Colonic mucosa (tissue), 4 donors: Measurements from ENCODE around the gene RNF11. TPM values are rescaled to one million over a fixed set of nuclear protein-coding genes. Genes with fewer than 3 reads are reported as not detected.

Experiments
- DNase-seq: peaks from one replicate; pipeline ENCODE4 v3.0.0-alpha.2; 2020
- H3K27ac ChIP-seq: fragments of 200-600 bp; one replicate; pipeline ENCODE4 v1.8.0; 2021
- H3K27me3 ChIP-seq: fragments of 200-600 bp; one replicate; pipeline ENCODE4 v1.8.0; 2021
- H3K36me3 ChIP-seq: fragments of 200-600 bp; one replicate; pipeline ENCODE4 v1.8.0; 2021
- H3K4me1 ChIP-seq: fragments of 200-600 bp; one replicate; pipeline ENCODE4 v1.8.0; 2021; ENCODE audit warnings: mild to moderate bottlenecking
- H3K4me3 ChIP-seq: fragments of 200-600 bp; one replicate; pipeline ENCODE4 v1.8.0; 2021
- H3K9ac ChIP-seq, 2 donors: one replicate each; pipeline ENCODE4 v1.7.0; 2013; ENCODE audit warnings: control low read depth in 2 of 2, low read depth in 2 of 2, low read length in 2 of 2
- H3K9me3 ChIP-seq: fragments of 200-600 bp; one replicate; pipeline ENCODE4 v1.8.0; 2021
- intact Hi-C: fragments of 100-400 bp; cut with DNase I; formaldehyde crosslinking; loops from one replicate; pipeline ENCODE4 v1.14.1; 2022
- total RNA-seq, 2 donors: library from RNA; stranded (reverse); fragmentation: NEBNext Ultra II Directional in 1 of 2; extraction: Animal tissue kit (Norgen Biotek cat#: 25700) in 1 of 2; gene quantifications; one replicate each; pipeline ENCODE4 v1.2.1, GENCODE V29; 2021
- TF ChIP-seq, protein P1 (sequence below): fragments of 200-600 bp; IDR thresholded peaks from one replicate; pipeline ENCODE4 v1.8.0; 2022; ENCODE audit warnings: antibody characterized with exemption, mild to moderate bottlenecking
- donor health status: healthy.
- donor health status: DM: no; HTN: no; CAD: no.
- donor health status: DM: no; HTN: no; CAD: no.

Gene RNF11
- total RNA-seq, 2 donors from 2014 or later, result 46.8 to 104 TPM

DNA sequence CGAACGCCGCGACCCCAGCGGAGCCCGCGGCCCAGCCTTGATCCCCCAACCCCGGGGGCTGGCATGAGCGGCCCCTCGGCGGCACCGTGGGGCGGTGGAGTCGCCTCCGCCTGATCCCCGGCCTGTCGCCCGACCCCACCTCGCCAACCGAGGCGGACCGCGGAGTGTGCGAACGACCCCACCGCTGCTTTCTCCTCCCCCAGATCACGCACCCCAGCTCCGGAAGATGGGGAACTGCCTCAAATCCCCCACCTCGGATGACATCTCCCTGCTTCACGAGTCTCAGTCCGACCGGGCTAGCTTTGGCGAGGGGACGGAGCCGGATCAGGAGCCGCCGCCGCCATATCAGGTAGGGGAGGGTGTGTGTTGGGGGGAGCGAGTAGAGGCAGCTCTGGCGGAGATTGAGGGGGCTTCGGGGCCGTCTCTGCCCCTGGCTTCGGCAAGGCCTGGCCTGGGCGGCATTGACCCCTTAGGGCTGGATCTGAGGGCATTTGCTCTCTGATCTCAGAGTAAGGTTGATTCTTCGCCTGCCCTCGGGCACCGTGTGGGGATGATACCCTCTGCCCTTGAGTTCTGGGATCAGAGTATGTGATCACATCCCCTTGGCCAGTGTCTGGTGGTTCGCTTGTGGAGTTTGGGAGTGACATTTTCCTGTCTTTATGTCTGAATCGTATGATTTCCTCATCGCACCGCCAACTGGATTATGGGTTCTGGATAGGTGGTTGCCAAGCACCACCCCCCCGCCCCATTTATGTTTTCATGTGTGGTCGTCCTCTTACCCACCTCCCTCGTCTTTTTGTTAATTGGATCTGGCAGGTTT is 668 bp downstream of the RNF11 start:
- H3K9me3 ChIP-seq, result no peaks in the 10 kb centered on the region
- no peaks in the 10 kb centered on the region for H3K36me3 ChIP-seq
- H3K27me3 ChIP-seq, result no peaks in the 10 kb centered on the region
- H3K27ac ChIP-seq, result peak overlapping the region; percentile 88
- TF ChIP-seq, protein P1, sequence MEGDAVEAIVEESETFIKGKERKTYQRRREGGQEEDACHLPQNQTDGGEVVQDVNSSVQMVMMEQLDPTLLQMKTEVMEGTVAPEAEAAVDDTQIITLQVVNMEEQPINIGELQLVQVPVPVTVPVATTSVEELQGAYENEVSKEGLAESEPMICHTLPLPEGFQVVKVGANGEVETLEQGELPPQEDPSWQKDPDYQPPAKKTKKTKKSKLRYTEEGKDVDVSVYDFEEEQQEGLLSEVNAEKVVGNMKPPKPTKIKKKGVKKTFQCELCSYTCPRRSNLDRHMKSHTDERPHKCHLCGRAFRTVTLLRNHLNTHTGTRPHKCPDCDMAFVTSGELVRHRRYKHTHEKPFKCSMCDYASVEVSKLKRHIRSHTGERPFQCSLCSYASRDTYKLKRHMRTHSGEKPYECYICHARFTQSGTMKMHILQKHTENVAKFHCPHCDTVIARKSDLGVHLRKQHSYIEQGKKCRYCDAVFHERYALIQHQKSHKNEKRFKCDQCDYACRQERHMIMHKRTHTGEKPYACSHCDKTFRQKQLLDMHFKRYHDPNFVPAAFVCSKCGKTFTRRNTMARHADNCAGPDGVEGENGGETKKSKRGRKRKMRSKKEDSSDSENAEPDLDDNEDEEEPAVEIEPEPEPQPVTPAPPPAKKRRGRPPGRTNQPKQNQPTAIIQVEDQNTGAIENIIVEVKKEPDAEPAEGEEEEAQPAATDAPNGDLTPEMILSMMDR, result no peak
- H3K4me3 ChIP-seq, result peak overlapping the region; percentile 68
- intact Hi-C loops, result no loop called here
- peak overlapping the region; percentile 100 for H3K9ac ChIP-seq
- DNase-seq, result peak; percentile 66
- peaks cover 29% of the 10 kb centered on the region for H3K4me1 ChIP-seq

DNA sequence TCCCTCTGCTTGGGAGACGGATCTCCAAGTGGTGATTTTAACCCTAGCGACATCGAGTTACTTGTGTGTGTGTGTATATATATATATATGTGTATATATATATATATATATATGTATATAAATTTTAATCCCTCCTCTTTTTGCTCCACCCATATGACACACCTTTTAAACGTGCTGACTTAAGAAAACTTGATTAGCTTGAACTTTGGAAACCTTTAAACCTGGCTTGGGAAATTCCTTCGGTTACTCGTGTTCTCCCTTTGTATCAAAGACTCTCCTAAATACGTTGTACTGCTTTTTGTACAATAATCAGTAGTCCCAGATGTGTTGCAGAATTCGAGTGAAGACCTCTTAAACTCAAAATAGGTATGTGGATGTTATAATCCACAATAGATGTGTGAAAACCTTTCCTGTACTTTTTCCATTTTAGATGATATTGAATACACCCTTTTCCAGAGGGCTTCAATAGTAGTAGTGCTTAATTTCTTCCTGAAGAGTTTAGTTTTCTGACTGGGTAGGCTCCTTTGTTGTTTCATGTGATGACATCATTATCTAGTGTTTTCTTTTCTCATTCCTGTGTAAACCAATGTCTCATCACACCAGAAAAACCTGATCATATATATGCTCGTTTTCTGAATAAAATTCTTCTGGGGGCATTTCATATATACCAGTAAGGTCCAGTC is 1.4 kb downstream of the RNF11 start:
- Histone ChIP-seq H3K27ac (peak overlapping the region; percentile 88), H3K4me1 (peaks cover 29% of the 10 kb centered on the region), H3K4me3 (peak overlapping the region; percentile 68), H3K36me3 (no peaks in the 10 kb centered on the region), H3K9me3 (no peaks in the 10 kb centered on the region), H3K9ac (peak overlapping the region; percentile 100), H3K27me3 (no peaks in the 10 kb centered on the region)
- DNase-seq, result no peak
- intact Hi-C loops, result no loop called here
- TF ChIP-seq, protein P1, result no peak

DNA sequence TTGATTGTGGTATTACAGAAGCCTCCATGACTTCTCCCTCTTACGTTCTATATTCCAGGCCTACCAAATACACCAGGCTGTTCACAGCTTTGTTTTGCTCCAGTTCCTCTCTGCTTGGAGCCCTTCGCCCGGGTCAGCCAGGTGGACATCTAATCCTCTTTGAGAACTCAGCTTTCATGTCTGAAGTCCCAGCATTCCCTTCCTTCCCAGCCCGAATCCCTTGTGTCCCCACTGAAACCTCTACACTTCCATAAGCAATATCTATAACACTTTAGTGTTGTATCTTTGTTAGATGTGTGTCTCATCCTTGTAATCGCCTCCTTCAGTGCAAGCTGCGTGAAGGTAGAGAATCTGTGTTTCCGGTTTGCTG is 1.9 kb downstream of the RNF11 start:
- Histone ChIP-seq H3K4me1 (peaks cover 29% of the 10 kb centered on the region), H3K36me3 (no peaks in the 10 kb centered on the region), H3K27me3 (no peaks in the 10 kb centered on the region), H3K9me3 (no peaks in the 10 kb centered on the region), H3K4me3 (peak overlapping the region; percentile 68), H3K27ac (peak overlapping the region; percentile 88), H3K9ac (peak overlapping the region in 1 of 2 donors; percentile 52)
- DNase-seq, result peak; percentile 41
- TF ChIP-seq, protein P1, result no peak
- intact Hi-C loops, result no loop called here

DNA sequence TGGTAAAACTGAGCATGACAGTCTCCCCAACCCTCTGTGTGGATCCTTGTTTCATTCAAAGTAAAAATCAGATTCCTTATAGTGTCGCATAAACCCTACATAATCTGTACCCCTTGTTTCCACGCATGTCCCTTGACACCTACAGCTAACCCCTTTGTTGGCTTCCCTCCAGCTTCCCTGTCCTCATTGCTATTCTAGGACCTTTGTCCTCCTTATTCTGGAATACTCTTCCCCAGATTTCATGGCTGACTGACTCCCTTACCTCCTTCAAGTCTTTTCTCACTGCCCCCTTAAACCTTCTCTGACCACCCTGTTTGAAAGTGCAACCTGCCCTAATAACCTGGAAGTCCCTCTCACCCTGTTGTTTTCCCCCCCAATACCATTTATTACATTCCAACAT is 4.0 kb downstream of the RNF11 start:
- H3K4me1 ChIP-seq, result peaks cover 25% of the 10 kb centered on the region
- intact Hi-C loops, result no loop called here

DNA sequence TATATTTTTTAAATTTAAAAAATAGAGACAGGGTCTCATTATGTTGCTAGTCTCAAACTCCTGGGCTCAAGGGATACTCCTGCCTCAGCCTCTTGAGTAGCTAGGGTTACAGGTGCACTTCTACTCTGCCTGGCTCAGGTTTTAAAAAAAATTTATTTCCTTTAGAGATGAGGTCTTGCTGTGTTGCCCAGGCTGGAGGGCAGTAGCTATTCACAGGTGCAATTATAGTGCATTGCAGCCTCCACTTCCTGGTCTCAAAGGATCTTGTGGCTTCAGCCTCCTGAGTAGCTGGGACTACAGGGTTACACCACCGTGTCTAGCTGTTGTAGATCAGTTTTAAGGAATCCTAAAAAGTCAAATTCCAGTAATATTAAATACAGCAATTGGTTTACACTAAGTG is 5.0 kb downstream of the RNF11 start:
- intact Hi-C loops, result no loop called here
- H3K36me3 ChIP-seq, result no peaks in the 10 kb centered on the region
- no peak overlapping the region for H3K4me3 ChIP-seq
- TF ChIP-seq, protein P1, result no peak
- H3K9me3 ChIP-seq, result no peaks in the 10 kb centered on the region
- no peak overlapping the region for H3K27ac ChIP-seq
- no peak overlapping the region for H3K9ac ChIP-seq
- no peak for DNase-seq
- no peaks in the 10 kb centered on the region for H3K27me3 ChIP-seq
- H3K4me1 ChIP-seq, result peaks cover 20% of the 10 kb centered on the region

More for the DNA sequence above, 4.0 kb downstream of the RNF11 start:
- Histone ChIP-seq H3K9ac (no peak overlapping the region), H3K27ac (peak overlapping the region; percentile 10), H3K27me3 (no peaks in the 10 kb centered on the region), H3K4me3 (no peak overlapping the region), H3K36me3 (no peaks in the 10 kb centered on the region), H3K9me3 (no peaks in the 10 kb centered on the region)
- TF ChIP-seq, protein P1, result no peak
- peak; percentile 74 for DNase-seq
